ENCODE results near the gene CLMP. TPM values are rescaled to one million over a fixed set of nuclear protein-coding genes. Genes with fewer than 3 reads are reported as not detected.

The CLMP gene
- total and polyA plus RNA-seq, 9 of the 15 experiments (the other 6 are each of a cell fraction or from before 2014, with no cell fraction given) = 0.02 to 0.15 (median 0.03) TPM; not detected in 6

GRCh38 chr11:123213307-123213771 is 18.3 kb upstream of the CLMP start (continued):
- no peak for TF ChIP-seq AFF4 (CRISPR knock-in tag; IDR thresholded peaks at IDR 0.05)

- H2AFZ ChIP-seq (ENCODE audit: low read depth, low read length) = no peak overlapping the region
- no peaks in the 10 kb centered on the region for H3K9me3 ChIP-seq (replicated peaks; ENCODE audit: control insufficient read depth, insufficient read depth, low read depth, low read length)
- H3K79me2 ChIP-seq (ENCODE audit: control insufficient read depth, insufficient read depth, low read length) = no peaks in the 10 kb centered on the region
- no TSS peak for BruUV-seq (replicated peaks)
- peaks cover 14 to 25% of the 10 kb centered on the region in 2 experiments; a peak in 4 of 5 replicates for H3K27me3 ChIP-seq (ENCODE audit: control insufficient read depth in 2 of 2, insufficient read depth in 2 of 2, low read length in 2 of 2)
- no peak overlapping the region for H3K4me3 ChIP-seq
- POLR2A ChIA-PET = no interaction called here
- no peak overlapping the region for H3K27ac ChIP-seq (ENCODE audit: extremely low read depth, low read depth, low read length)
- no peaks in the 10 kb centered on the region for H3K36me3 ChIP-seq (ENCODE audit: control insufficient read depth, insufficient read depth, low read length)
- WGBS (ENCODE audit: insufficient coverage, low coverage, missing lambda C conversion rate) = 0% methylated on average over 1 of the region's 1 CpG
- ATAC-seq = no peak
- TF ChIP-seq CREB1 (IDR thresholded peaks at IDR 0.05) (no peak), CREB1 (CRISPR knock-in tag; IDR thresholded peaks at IDR 0.05) (no peak), SRSF3 (IDR thresholded peaks at IDR 0.05; ENCODE audit: insufficient read depth, low read length) (no peak), GTF3C2 (IDR thresholded peaks at IDR 0.05; ENCODE audit: borderline replicate concordance, extremely low read depth, insufficient read length) (no peak), SRSF9 (IDR thresholded peaks at IDR 0.05; ENCODE audit: borderline replicate concordance, low read depth, low read length) (no peak), CEBPG (CRISPR knock-in tag; IDR thresholded peaks at IDR 0.05) (no peak), CEBPG (tag; conservative IDR thresholded peaks at IDR 0.05 in 1 of 2, IDR thresholded peaks at IDR 0.05 in 1 of 2) (no peak)
- no peak overlapping the region for H3K4me2 ChIP-seq (ENCODE audit: insufficient read depth, low read length)
- H4K20me1 ChIP-seq (replicated peaks; ENCODE audit: control insufficient read depth, insufficient read depth, low read length) = no peaks in the 10 kb centered on the region
- H3K9ac ChIP-seq (ENCODE audit: insufficient read depth in 1 of 2, low read depth in 2 of 2, low read length in 2 of 2) = no peak overlapping the region
- no peak for FAIRE-seq
- intact Hi-C loops (cut with micrococcal nuclease) = no loop called here
- CTCF ChIA-PET (ENCODE audit: low intra/inter-chr PET ratio) = no interaction called here
- DNase-seq (ENCODE audit: extremely low read depth in 1 of 4, low spot score in 3 of 4) = no peak
- H3K9me1 ChIP-seq (ENCODE audit: control insufficient read depth, insufficient read depth, low read length) = no peaks in the 10 kb centered on the region
- in situ Hi-C loops (cut with MboI) = no loop called here
- no peaks in the 10 kb centered on the region for H3K4me1 ChIP-seq (replicated peaks in 1 of 2; ENCODE audit: control insufficient read depth in 2 of 2, insufficient read depth in 2 of 2, low read length in 2 of 2)
These were observed 17.4 kb upstream of the CLMP start for GRCh38 chr11:123212406-123212805.

All from K562 (cell line).